Endodermal cell (in vitro differentiated cells): ENCODE data around the gene HMBS. TPM values are rescaled to one million over a fixed set of nuclear protein-coding genes. Genes with fewer than 3 reads are reported as not detected.

Experiments
- DNase-seq: peaks from one replicate; pipeline ENCODE4 v3.0.0-alpha.2; 2017
- H3K27ac ChIP-seq: 2 replicates; pipeline ENCODE4 v1.5.1; 2013; ENCODE audit warnings: mild to moderate bottlenecking, low read depth, low read length, moderate library complexity
- H3K27me3 ChIP-seq: 2 replicates; pipeline ENCODE4 v1.6.1; 2013; ENCODE audit warnings: mild to moderate bottlenecking, low read length, moderate library complexity; ENCODE audit not compliant: insufficient read depth, control insufficient read depth, poor library complexity, severe bottlenecking
- H3K36me3 ChIP-seq: 2 replicates; pipeline ENCODE4 v1.7.0; 2013; ENCODE audit warnings: mild to moderate bottlenecking, low read length, moderate library complexity; ENCODE audit not compliant: control insufficient read depth, insufficient read depth
- H3K4me1 ChIP-seq: one replicate; pipeline ENCODE4 v1.7.0; 2013; ENCODE audit warnings: low read length; ENCODE audit not compliant: control insufficient read depth, insufficient read depth
- H3K4me3 ChIP-seq: 2 replicates; pipeline ENCODE4 v1.5.1; 2013; ENCODE audit warnings: mild to moderate bottlenecking, low read length, moderate library complexity
- H3K9ac ChIP-seq: 2 replicates; pipeline ENCODE4 v1.6.1; 2013; ENCODE audit warnings: mild to moderate bottlenecking, low read length, moderate library complexity; ENCODE audit not compliant: poor library complexity, severe bottlenecking; ENCODE audit errors: extremely low read depth
- H3K9me3 ChIP-seq: 2 replicates; pipeline ENCODE4 v1.6.1; 2013; ENCODE audit warnings: mild to moderate bottlenecking, low read length, moderate library complexity; ENCODE audit not compliant: control insufficient read depth
- H3K27ac Mint-ChIP-seq: 2 replicates; pipeline ENCODE4 v1.8.0; 2020; ENCODE audit warnings: mixed read lengths
- H3K27me3 Mint-ChIP-seq: 2 replicates; pipeline ENCODE4 v1.8.0; 2021; ENCODE audit warnings: mild to moderate bottlenecking, mixed read lengths; ENCODE audit not compliant: insufficient read depth
- H3K36me3 Mint-ChIP-seq: 2 replicates; pipeline ENCODE4 v1.8.0; 2020; ENCODE audit warnings: low read depth, mixed read lengths
- H3K4me1 Mint-ChIP-seq: 2 replicates; pipeline ENCODE4 v1.8.0; 2020; ENCODE audit warnings: mixed read lengths
- H3K4me3 Mint-ChIP-seq: 2 replicates; pipeline ENCODE4 v1.8.0; 2020; ENCODE audit warnings: mild to moderate bottlenecking, moderate library complexity, mixed read lengths
- H3K9me3 Mint-ChIP-seq: 2 replicates; pipeline ENCODE4 v1.8.0; 2020; ENCODE audit warnings: mild to moderate bottlenecking, mixed read lengths
- CTCF ChIP-seq: fragments of 200-600 bp; sonication (generic); conservative IDR thresholded peaks from 2 replicates; pipeline ENCODE4 v1.5.0; 2021; ENCODE audit warnings: antibody characterized with exemption, mild to moderate bottlenecking
- WGBS, 2 experiments: methylation state at CpG; one replicate each; pipeline versions ENCODE4 v1.1.5 to v1.1.7; 2013; ENCODE audit warnings: missing lambda C conversion rate in 2 of 2, mixed read lengths in 1 of 2; ENCODE audit not compliant: insufficient coverage in 1 of 2, insufficient read length in 1 of 2; 5-methylcytosine and 5-hydroxymethylcytosine counted together
- total RNA-seq, 2 donors: library from RNA; stranded (reverse); fragmentation: NEBNext Ultra II Directional in 1 of 2; extraction: Animal tissue kit (Norgen Biotek cat#: 25700) in 1 of 2; gene quantifications; 2 replicates in 1 of 2; 3 replicates in 1 of 2; pipeline ENCODE4 v1.2.1, GENCODE V29; 2021

The HMBS gene
- total RNA-seq, 2 donors from 2014 or later, result 45.9 to 54.8 TPM

GRCh38 chr11:119114351-119114750 is 29.7 kb downstream of the HMBS start:
- Histone ChIP-seq H3K27me3 (peaks cover 2% of the 10 kb centered on the region), H3K9me3 (no peaks in the 10 kb centered on the region), H3K4me3 (no peak overlapping the region), H3K9ac (no peak overlapping the region), H3K27ac (no peak overlapping the region), H3K36me3 (no peaks in the 10 kb centered on the region), H3K4me1 (no peaks in the 10 kb centered on the region)
- no peak overlapping the region for H3K4me3 Mint-ChIP-seq
- no peak for TF ChIP-seq CTCF
- H3K9me3 Mint-ChIP-seq, result no peaks in the 10 kb centered on the region
- WGBS, 2 experiments, result 88% methylated on average over 5 of the region's 5 CpGs; no CpG with 5 or more reads in 1 of the 2 experiments
- peaks cover under 1% of the 10 kb centered on the region for H3K27me3 Mint-ChIP-seq
- H3K4me1 Mint-ChIP-seq, result no peaks in the 10 kb centered on the region
- peaks cover 7% of the 10 kb centered on the region for H3K36me3 Mint-ChIP-seq
- no peak overlapping the region for H3K27ac Mint-ChIP-seq
- DNase-seq, result no peak

- Mint-ChIP-seq H3K4me1 (peaks cover 6% of the 10 kb centered on the region), H3K36me3 (peaks cover 7% of the 10 kb centered on the region), H3K9me3 (no peaks in the 10 kb centered on the region), H3K27ac (no peak overlapping the region), H3K4me3 (no peak overlapping the region), H3K27me3 (no peaks in the 10 kb centered on the region)
- H3K36me3 ChIP-seq, result no peaks in the 10 kb centered on the region
- H3K9me3 ChIP-seq, result no peaks in the 10 kb centered on the region
- H3K27ac ChIP-seq, result no peak overlapping the region
- no peak overlapping the region for H3K9ac ChIP-seq
- H3K27me3 ChIP-seq, result no peaks in the 10 kb centered on the region
- WGBS, 2 experiments, result 88 to 94% methylated on average over 19 to 24 of the region's 24 CpGs
- H3K4me3 ChIP-seq, result no peak overlapping the region
- TF ChIP-seq CTCF, result no peak
- no peaks in the 10 kb centered on the region for H3K4me1 ChIP-seq
- no peak for DNase-seq
These were observed 31.0 kb downstream of the HMBS start for GRCh38 chr11:119115484-119116234.

- H3K27ac Mint-ChIP-seq, result no peak overlapping the region
- H3K27me3 ChIP-seq, result no peaks in the 10 kb centered on the region
- peaks cover 10% of the 10 kb centered on the region for H3K4me1 Mint-ChIP-seq
- H3K27me3 Mint-ChIP-seq, result no peaks in the 10 kb centered on the region
- peaks cover 7% of the 10 kb centered on the region for H3K36me3 Mint-ChIP-seq
- no peaks in the 10 kb centered on the region for H3K4me1 ChIP-seq
- H3K4me3 Mint-ChIP-seq, result no peak overlapping the region
- no peak overlapping the region for H3K4me3 ChIP-seq
- no peak for TF ChIP-seq CTCF
- no peak overlapping the region for H3K27ac ChIP-seq
- no peaks in the 10 kb centered on the region for H3K9me3 ChIP-seq
- no peak overlapping the region for H3K9ac ChIP-seq
- no peak for DNase-seq
- H3K9me3 Mint-ChIP-seq, result no peaks in the 10 kb centered on the region
- H3K36me3 ChIP-seq, result no peaks in the 10 kb centered on the region
- WGBS, 2 experiments, result 82 to 88% methylated on average over 2 to 10 of the region's 10 CpGs
These were observed 31.5 kb downstream of the HMBS start for GRCh38 chr11:119116235-119116594.
